Heart left ventricle (tissue), 16 donors: Measurements from ENCODE around the gene PTGR2. TPM values are rescaled to one million over a fixed set of nuclear protein-coding genes. Genes with fewer than 3 reads are reported as not detected.

Source experiments
- ATAC-seq, 4 donors: fragments of 200-7000 bp; cut with Tn5 transposase; one replicate each; pipeline ENCODE4 v1.9.1; 2020 to 2022; ENCODE audit warnings: moderate library complexity in 4 of 4, mild to moderate bottlenecking in 3 of 4, moderate number of reproducible peaks in 1 of 4
- DNase-seq, 5 donors: peaks; one replicate each; pipeline ENCODE4 v3.0.0-alpha.2; 2020
- H3K27ac ChIP-seq, 12 donors: fragments of 200-600 bp; sonication (generic) in 4 of 12; one replicate each; pipeline versions ENCODE4 v1.5.0 to v1.8.0; 2016 to 2022; ENCODE audit warnings: mild to moderate bottlenecking in 2 of 12
- H3K27me3 ChIP-seq, 9 donors: fragments of 200-600 bp; sonication (generic) in 2 of 9; one replicate each; pipeline versions ENCODE4 v1.5.1 to v1.8.0; 2016 to 2022; ENCODE audit warnings: mild to moderate bottlenecking in 3 of 9
- H3K36me3 ChIP-seq, 9 donors: fragments of 200-600 bp; sonication (generic) in 2 of 9; one replicate each; pipeline versions ENCODE4 v1.5.0 to v1.8.0; 2018 to 2022; ENCODE audit warnings: mild to moderate bottlenecking in 2 of 9
- H3K4me1 ChIP-seq, 12 donors: fragments of 200-600 bp; sonication (generic) in 4 of 12; one replicate each; pipeline versions ENCODE4 v1.5.0 to v1.8.0; 2016 to 2022; ENCODE audit warnings: mild to moderate bottlenecking in 3 of 12
- H3K4me3 ChIP-seq, 12 donors: fragments of 200-600 bp; sonication (generic) in 4 of 12; one replicate each; pipeline versions ENCODE4 v1.5.0 to v1.8.0; 2017 to 2022; ENCODE audit warnings: mild to moderate bottlenecking in 9 of 12, moderate library complexity in 4 of 12
- H3K9me3 ChIP-seq, 12 donors: fragments of 200-600 bp; sonication (generic) in 4 of 12; one replicate each; pipeline versions ENCODE4 v1.5.0 to v1.8.0; 2016 to 2022; ENCODE audit warnings: mild to moderate bottlenecking in 1 of 12
- POLR2A ChIP-seq, 2 donors: fragments of 450-650 bp; IDR thresholded peaks; one replicate each; pipeline ENCODE4 v1.6.1; 2017; ENCODE audit warnings: antibody characterized with exemption in 2 of 2, mild to moderate bottlenecking in 2 of 2, moderate library complexity in 2 of 2
- WGBS, 4 donors: extraction: QIAGEN DNeasy Blood & Tissue Kit in 2 of 4; methylation state at CpG; one replicate each; pipeline versions ENCODE4 v1.1.5 to v1.1.7; 2013 to 2018; 5-methylcytosine and 5-hydroxymethylcytosine counted together
- intact Hi-C, 10 donors: fragments of 100-400 bp; cut with DNase I; formaldehyde crosslinking; loops; one replicate each; pipeline versions ENCODE4 v1.11.1 to v1.14.2; 2022
- polyA plus RNA-seq, 2 donors: library from polyadenylated mRNA; stranded (reverse); fragments of 200-250 nt; gene quantifications; one replicate each; pipeline ENCODE4 v1.2.3, GENCODE V29; 2013
- total RNA-seq, 9 donors: library from RNA; depleted of rRNA in 2 of 9; stranded (reverse); fragments of >200 nt in 2 of 9; fragmentation: NEBNext Ultra II Directional in 3 of 9; extraction: Animal tissue kit (Norgen Biotek cat#: 25700) in 3 of 9; gene quantifications; one replicate each; pipeline versions ENCODE4 v1.1.0 to v1.2.4, GENCODE V29; 2016 to 2023
- TF ChIP-seq, protein P1 (sequence below), 12 donors: fragments of 200-600 bp; sonication (generic) in 4 of 12; IDR thresholded peaks; one replicate each; pipeline versions ENCODE4 v1.5.0 to v1.8.0; 2018 to 2022; ENCODE audit warnings: antibody characterized with exemption in 12 of 12, mild to moderate bottlenecking in 5 of 12
- donor health status: ischemic (EF 13 %, LVEDD 7.1; RV severe dilation, severe dysfunction).
- donor health status: healthy with polysubstance abuse.
- donor health status: DM: no; HTN: yes; CAD: no.
- donor health status: DM: no; HTN: no; CAD: no.
- donor health status: ischemic (EF 25% LVEDD 6.9; RV normal size, moderate dysfunction).
- donor health status: ischemic (EF 25% LVEDD 5.7; RV mildly dilated, moderate dysfunction).
- donor health status: healthy.
- donor health status: DM: yes; HTN: yes; CAD: no.
- donor health status: ischemic (EF 35%, LVEDD 5.7; RV mildly dilated, moderate dysfunction).
- donor health status: nonischemic (EF 11% LVEDD 7.7; RV severe dilation, severe dysfunction).
- donor health status: DM: yes; HTN: yes; CAD: no.
- donor health status: PGD.
- donor health status: ischemic (EF 29% LVEDD 5.4; RV normal size, mild dysfunction).
- donor health status: nonischemic (EF 23%, LVEDD 6.1; RV moderate dilation, normal function).

PTGR2 gene
- total and polyA plus RNA-seq, 11 donors, result 10.1 to 55.8 (median 26.3) TPM

DNA sequence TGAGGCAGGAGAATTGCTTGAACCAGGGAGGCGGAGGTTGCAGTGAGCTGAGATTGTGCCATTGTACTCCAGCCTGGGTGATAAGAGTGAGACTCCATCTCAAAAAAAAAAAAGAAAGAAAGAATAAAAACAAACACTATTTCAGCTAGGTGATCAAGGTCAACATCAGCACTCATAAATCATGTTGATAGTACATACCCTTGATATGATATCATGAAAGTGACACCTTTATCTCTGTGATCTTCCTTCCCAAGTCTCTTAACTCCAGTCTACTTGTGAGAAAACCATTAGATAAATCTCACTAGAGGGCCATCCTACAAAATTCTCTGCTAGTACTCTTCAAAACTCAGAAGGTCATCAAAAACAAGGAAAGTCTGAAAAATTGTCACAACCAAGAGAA is 44.2 kb upstream of the PTGR2 start:
- intact Hi-C loops, result no loop called here
- H3K27me3 ChIP-seq, result no peaks in the 10 kb centered on the region
- no peak for TF ChIP-seq POLR2A (IDR thresholded peaks at IDR 0.05)
- TF ChIP-seq, protein P1, sequence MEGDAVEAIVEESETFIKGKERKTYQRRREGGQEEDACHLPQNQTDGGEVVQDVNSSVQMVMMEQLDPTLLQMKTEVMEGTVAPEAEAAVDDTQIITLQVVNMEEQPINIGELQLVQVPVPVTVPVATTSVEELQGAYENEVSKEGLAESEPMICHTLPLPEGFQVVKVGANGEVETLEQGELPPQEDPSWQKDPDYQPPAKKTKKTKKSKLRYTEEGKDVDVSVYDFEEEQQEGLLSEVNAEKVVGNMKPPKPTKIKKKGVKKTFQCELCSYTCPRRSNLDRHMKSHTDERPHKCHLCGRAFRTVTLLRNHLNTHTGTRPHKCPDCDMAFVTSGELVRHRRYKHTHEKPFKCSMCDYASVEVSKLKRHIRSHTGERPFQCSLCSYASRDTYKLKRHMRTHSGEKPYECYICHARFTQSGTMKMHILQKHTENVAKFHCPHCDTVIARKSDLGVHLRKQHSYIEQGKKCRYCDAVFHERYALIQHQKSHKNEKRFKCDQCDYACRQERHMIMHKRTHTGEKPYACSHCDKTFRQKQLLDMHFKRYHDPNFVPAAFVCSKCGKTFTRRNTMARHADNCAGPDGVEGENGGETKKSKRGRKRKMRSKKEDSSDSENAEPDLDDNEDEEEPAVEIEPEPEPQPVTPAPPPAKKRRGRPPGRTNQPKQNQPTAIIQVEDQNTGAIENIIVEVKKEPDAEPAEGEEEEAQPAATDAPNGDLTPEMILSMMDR (IDR thresholded peaks at IDR 0.05), result no peak
- no peak overlapping the region for H3K27ac ChIP-seq
- DNase-seq (no peak), ATAC-seq (no peak)
- 93 to 100% (median 96%) methylated on average over 1 of the region's 1 CpG for WGBS, 4 donors
- H3K9me3 ChIP-seq, result no peaks in the 10 kb centered on the region
- H3K4me1 ChIP-seq, result peaks cover 0 to 8% (median 0%) of the 10 kb centered on the region in 12 donors
- no peak overlapping the region for H3K4me3 ChIP-seq
- peaks cover 0 to 11% (median 0%) of the 10 kb centered on the region in 9 donors for H3K36me3 ChIP-seq

DNA sequence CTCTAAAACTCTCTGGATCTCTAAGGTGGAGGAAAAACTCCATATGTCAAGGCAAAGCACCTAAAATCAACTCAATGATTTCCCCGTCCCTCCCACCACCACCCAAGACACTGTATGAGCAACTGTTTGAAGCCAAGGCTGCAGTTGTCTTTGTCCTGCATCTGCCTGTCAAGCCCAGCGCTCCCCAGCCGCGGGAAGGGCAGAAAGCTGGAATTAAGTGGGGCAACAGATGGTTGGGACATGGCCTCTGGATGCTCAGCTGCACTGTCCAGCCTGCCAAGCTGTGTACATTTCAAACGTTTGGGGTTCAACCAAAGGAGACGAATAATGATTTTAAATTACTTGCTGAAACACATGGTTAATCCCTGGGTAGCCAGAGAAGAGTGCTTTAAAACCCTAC is 42.2 kb upstream of the PTGR2 start:
- WGBS, 4 donors, result 71 to 83% (median 76%) methylated on average over 3 to 6 of the region's 6 CpGs
- no peaks in the 10 kb centered on the region for H3K9me3 ChIP-seq
- TF ChIP-seq, protein P1 (IDR thresholded peaks at IDR 0.05), result no peak
- no peak for TF ChIP-seq POLR2A (IDR thresholded peaks at IDR 0.05)
- no peak for DNase-seq
- H3K4me3 ChIP-seq, result no peak overlapping the region
- no peak for ATAC-seq
- no peaks in the 10 kb centered on the region for H3K27me3 ChIP-seq
- no peak overlapping the region for H3K27ac ChIP-seq
- H3K36me3 ChIP-seq, result peaks cover 0 to 5% (median 0%) of the 10 kb centered on the region in 9 donors
- H3K4me1 ChIP-seq, result peaks cover 0 to 8% (median 0%) of the 10 kb centered on the region in 12 donors
- intact Hi-C loops, result no loop called here

DNA sequence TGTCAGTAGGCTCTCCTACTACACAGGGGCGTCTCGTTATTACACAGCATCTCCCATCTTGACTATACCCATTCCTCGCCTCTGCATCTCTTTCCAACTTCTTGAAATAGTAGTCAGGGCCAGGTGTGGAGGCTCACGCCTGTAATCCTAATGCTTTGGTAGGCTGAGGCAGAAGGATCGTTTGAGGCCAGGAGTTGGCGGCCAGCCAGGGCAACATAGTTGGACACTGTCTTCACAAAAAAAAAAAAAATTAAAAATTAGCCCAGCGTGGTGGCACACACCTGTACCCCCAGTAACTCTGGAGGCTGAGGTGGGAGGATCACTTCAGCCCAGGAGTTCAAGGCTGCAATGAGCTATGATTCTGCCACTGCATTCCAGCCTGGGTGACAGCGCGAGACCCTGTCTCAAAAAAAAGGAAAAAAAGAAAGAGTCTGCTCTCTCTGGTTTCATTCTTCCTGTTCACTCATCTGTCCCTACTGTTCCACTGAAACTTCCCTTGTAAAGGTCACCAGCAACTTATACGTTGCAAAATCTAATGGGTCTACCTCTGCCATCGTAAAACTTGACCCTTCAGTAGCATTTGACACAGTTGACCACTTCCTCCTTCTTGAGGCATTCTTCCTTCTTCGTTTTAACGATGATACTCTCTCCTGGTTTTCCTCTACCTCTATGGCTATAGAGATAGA is 41.0 kb upstream of the PTGR2 start:
- no peak for TF ChIP-seq POLR2A (IDR thresholded peaks at IDR 0.05)
- TF ChIP-seq, protein P1 (IDR thresholded peaks at IDR 0.05), result no peak
- 88 to 93% (median 91%) methylated on average over 13 of the region's 13 CpGs for WGBS, 4 donors
- no peak overlapping the region for H3K4me3 ChIP-seq
- no peak overlapping the region for H3K27ac ChIP-seq
- H3K4me1 ChIP-seq, result peaks cover 0 to 8% (median 0%) of the 10 kb centered on the region in 12 donors
- DNase-seq (no peak), ATAC-seq (no peak)
- H3K27me3 ChIP-seq, result no peaks in the 10 kb centered on the region
- intact Hi-C loops, result no loop called here
- H3K9me3 ChIP-seq, result no peaks in the 10 kb centered on the region
- H3K36me3 ChIP-seq, result peaks cover 0 to 2% (median 0%) of the 10 kb centered on the region in 9 donors

DNA sequence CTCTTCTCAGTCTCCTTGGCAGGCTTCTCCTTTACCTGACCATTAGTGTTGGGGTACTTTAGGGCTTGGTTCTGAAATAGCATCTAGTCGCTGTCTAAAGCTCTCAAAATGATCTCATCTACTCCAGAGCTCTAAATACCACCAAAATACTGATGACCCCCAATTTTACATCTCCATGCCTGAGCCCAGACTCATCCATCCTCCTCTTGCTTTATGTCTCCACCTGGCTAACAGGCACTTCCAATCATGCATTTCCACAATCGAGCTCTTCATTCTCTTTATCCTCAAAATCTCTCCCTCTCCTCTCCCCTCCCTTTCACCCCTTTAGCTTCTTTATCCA is 40.5 kb upstream of the PTGR2 start:
- Histone ChIP-seq H3K27ac (no peak overlapping the region), H3K9me3 (no peaks in the 10 kb centered on the region), H3K4me3 (no peak overlapping the region), H3K27me3 (no peaks in the 10 kb centered on the region), H3K36me3 (no peaks in the 10 kb centered on the region), H3K4me1 (peaks cover 0 to 8% (median 0%) of the 10 kb centered on the region in 12 donors)
- DNase-seq, result no peak
- ATAC-seq, result no peak
- no peak for TF ChIP-seq POLR2A (IDR thresholded peaks at IDR 0.05)
- TF ChIP-seq, protein P1 (IDR thresholded peaks at IDR 0.05), result no peak
- WGBS, 4 donors, result 89 to 92% (median 90%) methylated on average over 2 of the region's 2 CpGs
- intact Hi-C loops, result no loop called here
